ENCODE measurements around the gene GFOD2. TPM values are rescaled to one million over a fixed set of nuclear protein-coding genes. Genes with fewer than 3 reads are reported as not detected.

The GFOD2 gene
- total and polyA plus RNA-seq, 2 of the 8 experiments (the other 6 are each of a cell fraction or from before 2014, with no cell fraction given) = 21.4 to 33.2 TPM

DNA sequence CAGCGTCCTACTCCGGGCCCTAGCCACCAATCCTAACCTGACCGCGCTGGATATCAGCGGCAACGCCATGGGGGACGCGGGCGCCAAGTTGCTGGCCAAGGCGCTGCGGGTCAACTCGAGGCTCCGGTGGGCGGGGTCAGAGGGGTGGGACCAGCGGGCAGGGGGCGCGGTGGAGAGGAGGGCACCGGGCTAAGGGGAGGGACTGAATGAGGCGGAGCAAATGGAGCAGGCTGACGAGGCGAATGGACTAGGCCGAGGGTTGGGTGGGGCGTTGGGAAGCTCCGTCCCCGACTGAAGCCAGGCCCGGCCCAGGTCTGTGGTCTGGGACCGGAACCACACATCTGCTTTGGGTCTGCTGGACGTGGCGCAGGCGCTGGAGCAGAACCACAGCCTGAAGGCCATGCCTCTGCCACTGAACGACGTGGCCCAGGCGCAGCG, 69.6 kb downstream of the GFOD2 start:
- Histone ChIP-seq H3K4me2 (ENCODE audit: insufficient read depth in 1 of 2, low read depth in 2 of 2, low read length in 2 of 2) (peak overlapping the region; percentile 16 to 43; a peak in 3 of 4 replicates), H3K9me3 (ENCODE audit: insufficient read depth in 2 of 2, low read depth in 1 of 2, low read length in 1 of 2) (no peaks in the 10 kb centered on the region), H3K23me2 (ENCODE audit: low read depth, low read length) (peaks cover 11% of the 10 kb centered on the region; the same call in 1 of the 2 replicates), H4K8ac (ENCODE audit: extremely low read depth, insufficient read depth, low read length) (no peak overlapping the region), H4K20me1 (replicated peaks in 1 of 2; ENCODE audit: control insufficient read depth in 1 of 2, insufficient read depth in 2 of 2, low read length in 2 of 2) (peaks cover 5 to 15% of the 10 kb centered on the region in 2 experiments), H3K14ac (ENCODE audit: insufficient read length) (no peak overlapping the region), H3K4me1 (replicated peaks in 1 of 4; ENCODE audit: control insufficient read depth in 3 of 4, insufficient read depth in 4 of 4, low read length in 3 of 4) (peaks cover 0 to 26% (median 9%) of the 10 kb centered on the region in 4 experiments; a peak in 5 of 7 replicates), H2BK12ac (ENCODE audit: low read depth, low read length) (0 out of 2 replicates have a peak overlapping the region, but pooled peaks have one; percentile 50), H3K23ac (ENCODE audit: insufficient read length) (no peak overlapping the region), H2BK15ac (ENCODE audit: low read length) (no peak overlapping the region), H3K18ac (ENCODE audit: extremely low read depth, low read length) (no peak overlapping the region; the same call in 1 of the 2 replicates), H3K79me1 (ENCODE audit: low read depth, low read length) (no peaks in the 10 kb centered on the region), H2BK5ac (ENCODE audit: low read depth, low read length) (no peak overlapping the region; the same call in 1 of the 2 replicates), H3K27me3 (replicated peaks in 1 of 4; ENCODE audit: control insufficient read depth in 3 of 4, extremely low read depth in 1 of 4, insufficient read depth in 3 of 4, low read length in 3 of 4) (peaks cover 3 to 45% (median 26%) of the 10 kb centered on the region in 4 experiments; a peak in 6 of 7 replicates), H3K36me3 (ENCODE audit: control insufficient read depth in 2 of 4, insufficient read depth in 4 of 4, low read length in 3 of 4) (no peaks in the 10 kb centered on the region), H2BK20ac (ENCODE audit: low read length) (no peak overlapping the region), H3K56ac (replicated peaks; ENCODE audit: insufficient read length, low read depth, low read length) (no peak overlapping the region), H4K91ac (replicated peaks; ENCODE audit: insufficient read length, low read length) (no peak overlapping the region), H2BK120ac (replicated peaks; ENCODE audit: low read depth, low read length) (no peak overlapping the region), H3K4ac (replicated peaks; ENCODE audit: insufficient read length, low read depth, low read length) (no peak overlapping the region), H3K9ac (replicated peaks in 1 of 4; ENCODE audit: extremely low read depth in 1 of 4, low read depth in 3 of 4, low read length in 3 of 4) (no peak overlapping the region), H2AK5ac (ENCODE audit: low read depth, low read length) (no peak overlapping the region), H3K79me2 (ENCODE audit: control insufficient read depth in 1 of 2, insufficient read depth in 2 of 2, low read length in 2 of 2) (no peaks in the 10 kb centered on the region), H3K27ac (ENCODE audit: low read depth, low read length) (no peak overlapping the region), H2AFZ (ENCODE audit: low read length) (no peak overlapping the region), H4K5ac (ENCODE audit: insufficient read length, low read depth, low read length) (no peak overlapping the region), H3K4me3 (ENCODE audit: extremely low read depth in 1 of 4, insufficient read depth in 2 of 4, low read depth in 3 of 4, low read length in 4 of 4) (peak overlapping the region in 1 of 4 experiments; percentile 22; a peak in 1 of 8 replicates)
- TF ChIP-seq, protein P1, sequence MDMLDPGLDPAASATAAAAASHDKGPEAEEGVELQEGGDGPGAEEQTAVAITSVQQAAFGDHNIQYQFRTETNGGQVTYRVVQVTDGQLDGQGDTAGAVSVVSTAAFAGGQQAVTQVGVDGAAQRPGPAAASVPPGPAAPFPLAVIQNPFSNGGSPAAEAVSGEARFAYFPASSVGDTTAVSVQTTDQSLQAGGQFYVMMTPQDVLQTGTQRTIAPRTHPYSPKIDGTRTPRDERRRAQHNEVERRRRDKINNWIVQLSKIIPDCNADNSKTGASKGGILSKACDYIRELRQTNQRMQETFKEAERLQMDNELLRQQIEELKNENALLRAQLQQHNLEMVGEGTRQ (IDR thresholded peaks at IDR 0.05; ENCODE audit: low read length) = no peak
- TF ChIP-seq CBX8 (IDR thresholded peaks at IDR 0.05; ENCODE audit: borderline replicate concordance, low read depth, low read length) (no peak), EZH2 (IDR thresholded peaks at IDR 0.05; ENCODE audit: low read depth, low read length, severe bottlenecking) (no peak), SP1 (IDR thresholded peaks at IDR 0.05; ENCODE audit: low read depth, low read length) (peak; percentile 12; the same call in 1 of the 2 replicates)
- TF ChIP-seq, protein P2, sequence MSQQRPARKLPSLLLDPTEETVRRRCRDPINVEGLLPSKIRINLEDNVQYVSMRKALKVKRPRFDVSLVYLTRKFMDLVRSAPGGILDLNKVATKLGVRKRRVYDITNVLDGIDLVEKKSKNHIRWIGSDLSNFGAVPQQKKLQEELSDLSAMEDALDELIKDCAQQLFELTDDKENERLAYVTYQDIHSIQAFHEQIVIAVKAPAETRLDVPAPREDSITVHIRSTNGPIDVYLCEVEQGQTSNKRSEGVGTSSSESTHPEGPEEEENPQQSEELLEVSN (IDR thresholded peaks at IDR 0.05) = 0 out of 2 replicates have a peak, but pooled peaks have one; percentile 10
- ChIA-PET POLR2A (ENCODE audit: partially characterized antibody) (interaction anchor here (1.3 to 3.4 kb wide), 4 partner anchors 10 to 111 kb away, joined by 3 to 13 read pairs (median 6); partner anchors contain the start of genes ACD and CTCF), CTCF (ENCODE audit: partially characterized antibody) (interaction anchor here (1.0 to 18.0 kb wide), 9 partner anchors 11 to 129 kb away, joined by 3 to 202 read pairs (median 10); partner anchors contain the start of genes ACD, C16orf86, ENKD1 and PARD6A)
- DNase-seq (ENCODE audit: low read depth in 1 of 2, low spot score in 2 of 2) (peak in 1 of 2 experiments; percentile 88), FAIRE-seq (no peak)
- 59% methylated on average over 31 of the region's 34 CpGs; no CpG with 5 or more reads in 1 of the 2 experiments for WGBS, 2 experiments (ENCODE audit: extremely low coverage in 1 of 2, insufficient coverage in 1 of 2, insufficient read length in 1 of 2, insufficient replicate concordance in 2 of 2, low coverage in 1 of 2, low lambda C conversion rate in 2 of 2, missing lambda C conversion rate in 1 of 2)

Measured in H1 (cell line).